ENCODE measurements around the gene FBXO33. TPM values are rescaled to one million over a fixed set of nuclear protein-coding genes. Genes with fewer than 3 reads are reported as not detected.

Gene FBXO33, protein sequence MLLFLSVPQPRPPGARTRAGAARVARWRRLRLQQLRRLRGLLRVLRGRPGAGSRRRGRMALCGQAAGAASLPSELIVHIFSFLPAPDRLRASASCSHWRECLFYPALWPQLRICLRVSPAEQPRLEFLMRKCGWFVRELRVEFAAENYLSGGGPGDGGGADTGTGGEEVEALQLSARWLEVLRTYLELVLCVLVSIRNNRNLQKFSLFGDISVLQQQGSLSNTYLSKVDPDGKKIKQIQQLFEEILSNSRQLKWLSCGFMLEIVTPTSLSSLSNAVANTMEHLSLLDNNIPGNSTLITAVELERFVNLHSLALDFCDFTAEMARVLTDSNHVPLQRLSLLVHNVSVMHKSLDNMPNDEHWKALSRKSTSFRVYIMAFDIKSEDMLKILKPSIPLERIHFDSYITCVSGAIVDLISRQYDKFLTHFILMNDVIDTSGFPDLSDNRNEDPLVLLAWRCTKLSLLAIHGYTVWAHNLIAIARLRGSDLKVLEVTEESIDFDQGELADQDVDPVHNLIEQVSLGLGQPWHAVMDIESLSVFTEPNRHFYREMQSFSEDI
- 21.7 TPM for total RNA-seq (ENCODE audit: insufficient read depth, low replicate concordance)

GRCh38 chr14:39432179-39432618, at the start of gene FBXO33:
Gene FBXO33 (minus strand): TSS chr14:39432433. CDS start chr14:39432162, 271 bp downstream.
- peak; percentile 97 for DNase-seq (ENCODE audit: low spot score)

DNA sequence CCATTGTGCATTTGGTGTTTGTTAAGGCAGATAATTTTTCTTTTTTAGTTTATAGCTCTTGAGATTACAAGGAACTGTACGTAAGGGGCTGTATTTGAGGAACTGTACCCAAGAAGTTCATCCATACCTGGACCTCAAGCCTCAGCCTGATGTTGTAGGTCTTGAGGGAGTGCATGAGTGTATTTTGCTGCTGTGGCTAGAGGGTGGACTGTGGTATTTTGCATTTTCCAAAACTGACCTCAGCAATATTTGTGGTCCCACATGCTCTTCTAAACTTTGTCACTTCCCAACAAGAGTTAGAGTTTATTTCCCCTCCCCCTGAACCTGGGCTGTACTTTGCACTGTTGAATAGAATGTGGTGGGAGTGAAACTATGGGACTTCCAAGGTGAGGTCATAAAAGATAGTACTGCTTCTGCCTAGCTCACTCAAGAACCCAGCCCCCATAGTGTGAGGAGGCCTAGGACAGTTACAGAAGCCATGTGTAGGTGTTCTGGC, 42.2 kb upstream of the FBXO33 start:
- DNase-seq (ENCODE audit: low spot score), result no peak

- DNase-seq (ENCODE audit: low spot score), result no peak
Measured at GRCh38 chr14:39472078-39472477, 39.8 kb upstream of the FBXO33 start.

DNA sequence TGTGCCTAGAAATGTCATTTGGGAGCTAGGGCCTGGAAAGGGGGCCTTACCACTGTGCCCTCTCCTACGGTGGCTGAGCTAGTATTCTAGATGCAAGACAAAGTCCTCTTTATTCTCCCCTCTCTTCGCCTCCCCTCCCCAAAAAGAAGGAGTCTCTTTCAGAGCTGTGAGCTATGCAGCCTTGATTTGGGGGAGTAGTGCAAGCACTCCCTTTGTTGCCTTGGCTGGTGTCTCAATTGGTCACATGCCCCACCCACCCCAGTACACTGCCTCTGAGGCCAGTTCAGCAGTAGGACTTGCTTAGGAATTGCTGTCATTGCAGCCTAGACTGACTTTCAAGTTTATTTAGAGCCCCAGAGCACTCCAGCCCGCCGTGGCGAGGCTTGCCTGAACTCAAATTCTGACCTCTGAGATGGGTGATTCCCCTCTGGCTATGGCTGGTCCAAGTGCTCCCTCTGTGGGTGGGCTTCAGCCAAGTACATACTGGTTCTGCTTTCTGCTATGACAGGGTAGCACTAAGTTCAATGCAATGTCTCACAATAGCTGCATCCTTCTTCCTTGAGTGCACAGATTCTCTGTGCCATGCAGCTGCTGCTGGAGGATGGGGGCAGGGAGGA, 37.0 kb upstream of the FBXO33 start:
- no peak for DNase-seq (ENCODE audit: low spot score)

DNA sequence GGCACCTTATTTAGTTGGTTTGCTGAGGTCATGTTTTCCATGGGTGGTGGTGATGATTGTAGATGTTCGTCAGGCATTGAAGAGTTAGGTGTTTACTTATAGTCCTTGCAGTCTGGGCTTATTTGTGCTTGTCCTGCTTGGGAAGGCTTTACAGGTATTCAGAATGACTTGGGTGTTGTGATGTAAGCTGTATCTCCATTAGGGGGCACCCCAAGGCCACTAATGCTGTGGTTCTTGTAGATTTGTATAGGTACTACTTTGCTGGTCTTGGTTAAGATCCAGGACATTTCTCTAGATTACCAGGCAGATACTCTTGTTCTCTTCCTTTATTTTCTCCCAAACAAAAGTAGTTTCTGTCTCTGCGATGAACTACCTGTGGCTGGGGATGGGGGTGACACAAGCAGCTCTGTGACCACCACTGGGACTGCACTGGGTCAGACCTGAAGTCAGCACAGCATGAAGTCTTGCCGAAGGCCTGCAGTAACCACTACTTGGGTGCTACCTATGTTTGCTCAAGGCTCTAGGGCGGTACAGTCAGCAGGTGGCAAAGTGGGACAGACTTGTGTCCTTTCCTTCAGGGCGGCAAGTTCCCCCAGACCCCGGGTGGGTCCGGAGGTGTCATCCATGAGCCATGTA, 35.8 kb upstream of the FBXO33 start:
- DNase-seq (ENCODE audit: low spot score), result no peak

- DNase-seq (ENCODE audit: low spot score), result no peak
Measured at GRCh38 chr14:39459795-39460478, 27.7 kb upstream of the FBXO33 start.

GRCh38 chr14:39456702-39457250, 24.5 kb upstream of the FBXO33 start:
- no peak for DNase-seq (ENCODE audit: low spot score)

DNA sequence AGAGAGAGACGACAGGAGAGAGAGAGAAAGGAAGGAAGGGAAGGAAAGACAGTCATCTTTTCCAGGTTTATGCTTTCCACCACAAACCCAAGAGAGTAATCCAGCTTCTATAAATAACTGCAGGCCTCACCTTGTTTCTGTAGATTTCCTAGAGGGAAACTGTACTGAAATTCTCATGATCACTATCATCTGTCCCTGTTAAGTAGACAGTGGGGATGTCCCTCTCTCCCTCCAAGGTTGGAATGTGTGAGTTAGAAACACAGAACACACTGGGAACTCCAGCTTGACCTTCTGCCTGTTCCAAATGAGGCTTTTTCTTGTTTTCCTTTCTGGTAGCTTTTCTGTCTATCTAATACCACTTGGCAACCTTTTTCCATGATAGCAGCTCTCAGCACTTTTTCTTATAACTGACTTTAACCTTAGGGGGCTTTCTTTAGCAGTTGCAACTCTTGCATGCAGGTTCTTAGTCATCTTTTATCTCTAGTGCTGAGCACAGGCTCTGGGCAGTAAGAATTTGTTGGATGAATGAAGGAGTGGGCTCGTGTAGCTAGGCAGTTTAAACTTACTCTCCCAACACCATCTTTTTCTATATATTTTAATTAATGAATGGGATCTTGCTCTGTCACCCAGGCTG, 22.8 kb upstream of the FBXO33 start:
- DNase-seq (ENCODE audit: low spot score), result no peak

DNA sequence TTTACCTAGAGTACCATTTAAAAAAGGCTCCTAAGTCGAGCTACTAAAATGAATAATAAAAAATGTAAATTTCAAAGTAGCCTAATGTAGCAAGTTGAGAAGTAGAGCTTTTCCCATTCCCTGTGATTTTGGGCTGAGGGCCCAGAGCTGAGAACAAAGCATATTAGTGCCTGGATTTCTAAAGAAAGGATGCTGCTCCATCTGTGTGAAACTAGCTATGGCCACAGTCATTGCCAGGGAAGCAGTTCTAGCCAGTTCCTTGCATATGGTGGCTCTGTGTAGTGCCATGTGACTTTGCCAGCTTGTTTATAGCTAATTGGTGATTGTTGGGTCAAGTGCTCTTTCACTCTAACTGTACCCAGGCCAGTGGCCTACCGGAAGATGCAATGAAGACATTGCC, 20.4 kb upstream of the FBXO33 start:
- DNase-seq (ENCODE audit: low spot score), result no peak

- DNase-seq (ENCODE audit: low spot score), result no peak
Measured at GRCh38 chr14:39451811-39452210, 19.6 kb upstream of the FBXO33 start.

DNA sequence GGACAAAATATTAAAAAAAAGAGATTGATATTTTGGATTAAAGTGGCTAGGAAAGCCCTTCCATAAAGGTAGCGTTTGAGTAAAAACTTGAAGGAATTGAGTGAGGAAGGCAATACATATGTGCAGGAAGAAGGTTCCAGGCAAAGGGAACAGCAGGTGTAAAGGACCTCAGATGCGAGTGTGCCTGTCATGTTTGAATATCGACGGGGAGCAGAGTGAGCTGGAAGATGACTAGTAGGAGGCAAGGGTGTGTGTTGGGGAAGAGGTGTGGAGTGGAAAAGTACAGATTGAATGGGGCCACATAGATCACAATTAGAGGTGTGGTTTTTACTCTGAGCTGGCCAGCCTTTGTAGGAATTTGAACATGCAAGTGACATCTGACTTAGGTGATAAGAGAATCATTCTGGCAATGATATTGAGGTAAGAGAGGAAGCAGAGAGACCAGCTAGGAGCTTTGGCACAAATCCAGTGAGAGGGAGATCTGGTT, 15.0 kb upstream of the FBXO33 start:
- no peak for DNase-seq (ENCODE audit: low spot score)

- DNase-seq (ENCODE audit: low spot score), result no peak
Measured at GRCh38 chr14:39446131-39446744, 14.0 kb upstream of the FBXO33 start.

DNA sequence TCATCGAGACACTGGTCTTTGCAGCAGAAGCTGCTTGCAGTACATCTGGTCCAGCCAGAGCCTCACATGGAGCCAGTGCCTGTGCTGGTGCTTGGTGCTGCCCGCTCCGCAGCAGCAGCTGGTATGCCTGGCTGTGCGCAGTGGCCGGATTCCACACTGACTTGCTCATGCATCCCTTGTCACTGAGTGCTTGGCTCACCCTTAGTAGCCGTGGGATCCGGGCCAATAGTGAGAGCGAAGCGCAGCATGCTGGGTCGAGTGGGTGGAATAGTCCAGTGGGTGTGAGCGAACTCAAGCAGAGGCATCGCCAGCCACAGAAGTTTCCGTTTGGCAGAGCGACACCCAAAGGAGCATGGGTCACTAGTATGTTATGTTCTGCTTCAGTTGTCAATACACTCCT, 10.1 kb upstream of the FBXO33 start:
- DNase-seq (ENCODE audit: low spot score), result no peak

GRCh38 chr14:39441805-39442204, 9.6 kb upstream of the FBXO33 start:
- no peak for DNase-seq (ENCODE audit: low spot score)

- DNase-seq (ENCODE audit: low spot score), result no peak
Measured at GRCh38 chr14:39440975-39441374, 8.7 kb upstream of the FBXO33 start.

DNA sequence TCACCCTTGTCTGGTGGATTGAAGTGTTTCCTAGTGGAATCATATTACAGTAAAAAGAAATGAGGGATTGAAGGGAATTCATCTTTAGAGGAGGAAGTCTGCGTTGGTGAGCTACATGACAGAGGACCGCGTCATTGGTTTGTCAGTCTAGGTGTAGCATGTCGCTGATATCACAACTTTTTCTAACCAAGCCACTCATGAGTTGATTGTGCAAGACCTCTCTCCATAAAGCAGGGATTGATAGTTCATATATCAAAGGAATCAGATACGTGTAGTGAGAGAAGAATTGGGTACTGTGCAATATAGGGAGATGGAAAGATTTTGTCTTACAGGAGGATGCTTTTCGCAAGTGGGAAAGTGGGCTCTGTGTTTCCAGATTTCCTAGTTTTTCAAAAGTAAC, 3.0 kb upstream of the FBXO33 start:
- DNase-seq (ENCODE audit: low spot score), result no peak

- DNase-seq (ENCODE audit: low spot score), result no peak
Measured at GRCh38 chr14:39434401-39434800, 2.2 kb upstream of the FBXO33 start.

DNA sequence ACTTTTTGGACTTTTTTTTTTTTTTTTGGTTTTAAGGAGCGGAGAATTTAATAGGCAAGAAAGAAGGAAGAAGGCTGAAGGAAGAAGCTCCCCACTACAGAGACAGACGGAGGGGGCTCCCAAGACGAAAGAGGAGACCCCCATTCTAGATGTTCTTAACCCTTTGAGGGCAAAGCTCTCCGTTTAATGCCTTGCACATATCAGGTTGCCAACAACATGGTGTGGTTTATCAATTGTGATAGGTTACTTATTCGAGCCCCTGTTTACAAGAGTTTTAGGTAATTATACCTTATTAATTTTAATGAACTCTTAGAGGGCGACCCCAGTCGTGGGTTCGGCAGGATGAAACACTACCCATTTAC, 1.2 kb upstream of the FBXO33 start:
- no peak for DNase-seq (ENCODE audit: low spot score)

DNA sequence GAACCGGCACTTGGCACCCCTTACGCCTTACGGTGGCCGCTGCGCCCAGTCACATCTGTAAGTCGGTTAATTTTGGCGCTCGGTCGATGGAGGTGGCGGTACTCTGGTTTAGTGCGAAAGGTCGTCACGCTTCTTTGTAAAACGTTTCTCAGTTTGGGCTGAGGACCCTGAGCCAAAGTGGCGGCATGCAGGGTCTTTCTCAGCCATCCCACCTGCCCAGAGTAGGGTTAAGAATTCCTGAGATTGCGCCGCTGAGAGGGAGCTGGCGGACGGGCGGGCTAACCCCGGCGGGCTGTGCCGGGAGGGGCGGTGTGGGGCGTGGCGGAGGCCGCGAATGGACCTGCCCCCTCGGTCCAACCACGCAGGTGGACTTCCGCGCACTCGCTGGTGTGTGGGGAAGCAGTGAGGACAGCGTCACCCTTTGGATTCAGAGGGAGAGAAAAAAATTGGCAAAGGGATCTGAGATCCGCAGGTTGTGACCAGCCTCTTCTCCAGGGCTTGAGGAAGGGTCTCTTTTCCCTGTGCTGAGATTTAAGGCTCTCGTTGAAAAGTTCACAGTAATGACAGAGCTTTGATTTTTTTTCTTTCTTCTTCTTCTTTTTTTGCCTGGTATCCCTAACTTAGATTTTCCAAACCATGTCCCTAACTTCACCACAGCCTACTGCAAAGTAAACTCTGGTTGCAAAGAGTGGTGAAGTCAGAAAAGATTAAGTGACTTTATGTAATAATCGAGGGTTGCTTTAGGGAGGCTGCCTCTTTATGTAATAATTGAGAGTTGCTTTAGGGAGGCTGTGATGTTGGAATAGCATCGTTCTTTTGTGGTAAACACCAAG, 602 bp upstream of the FBXO33 start:
- DNase-seq (ENCODE audit: low spot score), result peak; percentile 91

Measured in umbilical cord (tissue), 2 donors.